OCI-LY1 (cell line): Measurements from ENCODE around the gene PSMD14.
A peak's percentile ranks its signal among the peaks of the same experiment; 100 is the strongest.

Experiments
- H2AFZ ChIP-seq: fragments of 200-600 bp; sonication (generic), shearing (Covaris generic); 2 replicates; pipeline ENCODE4 v1.6.0; 2014; ENCODE audit warnings: antibody characterized with exemption, mild to moderate bottlenecking, low read length
- H3F3A ChIP-seq: fragments of 200-600 bp; sonication (generic), shearing (Covaris generic); 2 replicates; pipeline ENCODE4 v1.6.0; 2014; ENCODE audit warnings: mild to moderate bottlenecking, antibody characterized with exemption, low read length, moderate library complexity; ENCODE audit not compliant: insufficient read depth
- H3K27ac ChIP-seq: fragments of 200-600 bp; sonication (generic); 2 replicates; pipeline ENCODE4 v1.5.1; 2014; ENCODE audit warnings: low read length, mixed run types, mild to moderate bottlenecking, low read depth; ENCODE audit not compliant: poor library complexity, severe bottlenecking
- H3K27me3 ChIP-seq: fragments of 200-600 bp; sonication (generic); 2 replicates; pipeline ENCODE4 v1.6.0; 2014; ENCODE audit warnings: antibody characterized with exemption, mild to moderate bottlenecking, low read length, moderate library complexity; ENCODE audit not compliant: insufficient read depth
- H3K36me3 ChIP-seq: fragments of 200-600 bp; sonication (generic); 2 replicates; pipeline ENCODE4 v1.6.1; 2014; ENCODE audit warnings: mild to moderate bottlenecking, antibody characterized with exemption, low read length, moderate library complexity, mixed read lengths; ENCODE audit not compliant: insufficient read depth
- H3K4me1 ChIP-seq: fragments of 200-600 bp; sonication (generic); 2 replicates; pipeline ENCODE4 v1.5.1; 2014; ENCODE audit warnings: mild to moderate bottlenecking, low read length, moderate library complexity; ENCODE audit not compliant: insufficient read depth, severe bottlenecking
- H3K4me2 ChIP-seq: fragments of 200-600 bp; sonication (generic), shearing (Covaris generic); 2 replicates; pipeline ENCODE4 v1.6.1; 2014; ENCODE audit warnings: low read length
- H3K4me3 ChIP-seq: fragments of 200-600 bp; sonication (generic); 2 replicates; pipeline ENCODE4 v1.5.1; 2014; ENCODE audit warnings: low read length, low read depth, mild to moderate bottlenecking, mixed read lengths; ENCODE audit not compliant: poor library complexity, severe bottlenecking
- H3K79me2 ChIP-seq: fragments of 200-600 bp; shearing (Covaris generic); 2 replicates; pipeline ENCODE4 v1.6.1; 2016; ENCODE audit warnings: mixed run types, low read length, mixed read lengths; ENCODE audit not compliant: insufficient read depth
- H3K9ac ChIP-seq: fragments of 200-600 bp; sonication (generic), shearing (Covaris generic); 2 replicates; pipeline ENCODE4 v1.6.1; 2014; ENCODE audit warnings: mild to moderate bottlenecking, low read length, mixed read lengths
- H3K9me2 ChIP-seq: fragments of 200-600 bp; sonication (generic), shearing (Covaris generic); 2 replicates; pipeline ENCODE4 v1.6.1; 2014; ENCODE audit warnings: low read depth, mild to moderate bottlenecking, low read length, mixed read lengths
- H3K9me3 ChIP-seq: fragments of 200-600 bp; shearing (Covaris generic); 2 replicates; pipeline ENCODE4 v1.6.1; 2014; ENCODE audit warnings: low read length, mixed read lengths
- H4K20me1 ChIP-seq: fragments of 200-600 bp; sonication (generic), shearing (Covaris generic); 2 replicates; pipeline ENCODE4 v1.6.0; 2016; ENCODE audit warnings: mild to moderate bottlenecking, low read length; ENCODE audit not compliant: insufficient read depth
- CTCF ChIP-seq: fragments of 200-600 bp; sonication (generic), shearing (Covaris generic); IDR thresholded peaks from 2 replicates; pipeline ENCODE4 v1.5.1; 2017; ENCODE audit warnings: mild to moderate bottlenecking, antibody characterized with exemption, low read length, moderate library complexity, mixed read lengths
- EZH2 ChIP-seq: fragments of 200-600 bp; sonication (generic), shearing (Covaris generic); IDR thresholded peaks from 2 replicates; pipeline ENCODE4 v1.8.0; 2017; ENCODE audit warnings: borderline replicate concordance, mixed run types, mild to moderate bottlenecking, antibody characterized with exemption, low read length, moderate library complexity, mixed read lengths

PSMD14 gene

DNA sequence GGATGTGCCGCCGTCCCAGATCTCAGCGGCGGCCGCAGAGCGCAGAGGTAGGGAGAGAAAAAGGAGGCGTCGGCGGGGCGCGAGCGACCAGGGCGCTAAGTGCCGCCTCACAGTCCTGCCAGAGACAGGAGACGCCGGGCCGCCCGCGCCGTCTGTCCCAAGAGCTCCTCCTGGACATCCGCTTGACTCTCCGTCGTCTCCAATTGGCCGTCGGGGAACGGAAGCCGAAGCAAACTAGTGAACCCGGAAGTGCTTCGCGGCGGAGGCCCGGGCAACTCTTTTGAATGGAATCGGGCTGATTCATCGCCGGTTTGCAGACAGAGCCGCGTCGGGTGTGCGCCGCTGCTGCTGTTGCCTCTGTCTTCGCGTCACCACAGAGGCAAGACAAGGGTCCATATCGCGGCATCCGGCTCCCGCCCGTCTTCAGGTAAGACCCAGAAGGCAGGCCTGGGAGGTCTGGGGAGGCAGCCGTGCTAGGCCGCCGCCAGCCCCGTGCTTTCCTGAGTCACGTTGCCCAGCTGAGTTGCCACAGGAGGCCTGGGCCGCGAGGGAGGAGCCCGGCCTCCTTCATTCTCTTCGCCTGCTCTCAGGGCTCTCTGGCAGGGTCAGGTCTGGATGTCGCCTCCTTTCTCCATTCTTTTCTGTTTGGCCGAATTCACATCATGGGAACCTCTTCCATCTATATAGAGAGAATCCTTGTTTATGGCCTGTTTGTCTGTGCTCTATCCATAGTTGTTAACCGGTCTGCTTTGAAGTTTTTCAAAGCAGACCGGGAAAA is at the start of gene PSMD14:
PSMD14 (plus strand) TSS at position 248 of the 778 bp plus-strand sequence. CDS start 10,401 bp downstream, outside the sequence.
- peaks cover 26% of the 10 kb centered on the region for H3K4me1 ChIP-seq
- H3K4me3 ChIP-seq = peak within 1 kb of the TSS; percentile 96
- H3K9ac ChIP-seq = peak within 1 kb of the TSS; percentile 97
- no peaks in the 10 kb centered on the region for H3K27me3 ChIP-seq
- no peaks in the 10 kb centered on the region for H3K9me2 ChIP-seq
- peaks cover 53% of the 10 kb centered on the region for H3K79me2 ChIP-seq
- peak within 1 kb of the TSS; percentile 26; the same call in 1 of the 2 replicates for H2AFZ ChIP-seq
- TF ChIP-seq CTCF = no peak
- no peak for TF ChIP-seq EZH2
- peaks cover 5% of the 10 kb centered on the region for H3K9me3 ChIP-seq
- no peaks in the 10 kb centered on the region for H3F3A ChIP-seq
- H4K20me1 ChIP-seq = no peaks in the 10 kb centered on the region
- peaks cover 22% of the 10 kb centered on the region for H3K36me3 ChIP-seq
- peak within 1 kb of the TSS; percentile 93 for H3K27ac ChIP-seq
- peak within 1 kb of the TSS; percentile 86 for H3K4me2 ChIP-seq

GRCh38 chr2:161265874-161266273 is 42.4 kb upstream of the PSMD14 start:
- peaks cover 37% of the 10 kb centered on the region for H3K4me1 ChIP-seq

GRCh38 chr2:161269111-161269510 is 39.1 kb upstream of the PSMD14 start:
- TF ChIP-seq CTCF (no peak), EZH2 (no peak)
- Histone ChIP-seq H2AFZ (no peak overlapping the region), H3F3A (no peaks in the 10 kb centered on the region), H3K4me2 (no peak overlapping the region), H3K79me2 (no peaks in the 10 kb centered on the region), H3K9me2 (no peaks in the 10 kb centered on the region), H3K27ac (no peak overlapping the region), H4K20me1 (no peaks in the 10 kb centered on the region), H3K36me3 (no peaks in the 10 kb centered on the region), H3K9ac (no peak overlapping the region), H3K4me1 (peaks cover 39% of the 10 kb centered on the region), H3K4me3 (no peak overlapping the region), H3K27me3 (no peaks in the 10 kb centered on the region), H3K9me3 (no peaks in the 10 kb centered on the region)

More at GRCh38 chr2:161265874-161266273, 42.4 kb upstream of the PSMD14 start:
- Histone ChIP-seq H3K9ac (peak overlapping the region; percentile 25; the same call in 1 of the 2 replicates), H3K4me2 (peak overlapping the region; percentile 52), H3K9me2 (no peaks in the 10 kb centered on the region), H2AFZ (peak overlapping the region; percentile 71; the same call in 1 of the 2 replicates), H3F3A (no peaks in the 10 kb centered on the region), H3K27ac (peak overlapping the region; percentile 89), H3K27me3 (no peaks in the 10 kb centered on the region), H3K4me3 (peak overlapping the region; percentile 33), H4K20me1 (no peaks in the 10 kb centered on the region), H3K9me3 (no peaks in the 10 kb centered on the region), H3K36me3 (no peaks in the 10 kb centered on the region), H3K79me2 (no peaks in the 10 kb centered on the region)
- TF ChIP-seq EZH2 = no peak
- TF ChIP-seq CTCF = no peak
